A549 treated with ZK216348 at 1 μM for 4 hours (cell line): Measurements from ENCODE around the gene ZDHHC11. TPM values are rescaled to one million over a fixed set of nuclear protein-coding genes. Genes with fewer than 3 reads are reported as not detected.

Experiments
- total RNA-seq: library from RNA; stranded (reverse); fragments of 200-300 nt; extraction: Qiagen RNA extraction; gene quantifications from 5 replicates; pipeline ENCODE4 v1.2.3, GENCODE V29; 2022; ENCODE audit warnings: low read depth

Gene ZDHHC11, protein sequence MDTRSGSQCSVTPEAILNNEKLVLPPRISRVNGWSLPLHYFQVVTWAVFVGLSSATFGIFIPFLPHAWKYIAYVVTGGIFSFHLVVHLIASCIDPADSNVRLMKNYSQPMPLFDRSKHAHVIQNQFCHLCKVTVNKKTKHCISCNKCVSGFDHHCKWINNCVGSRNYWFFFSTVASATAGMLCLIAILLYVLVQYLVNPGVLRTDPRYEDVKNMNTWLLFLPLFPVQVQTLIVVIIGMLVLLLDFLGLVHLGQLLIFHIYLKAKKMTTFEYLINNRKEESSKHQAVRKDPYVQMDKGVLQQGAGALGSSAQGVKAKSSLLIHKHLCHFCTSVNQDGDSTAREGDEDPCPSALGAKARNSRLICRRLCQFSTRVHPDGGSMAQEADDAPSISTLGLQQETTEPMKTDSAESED
- total RNA-seq, result 11.9 to 21.0 TPM (median 19.8 TPM) in 5 replicates

DNA sequence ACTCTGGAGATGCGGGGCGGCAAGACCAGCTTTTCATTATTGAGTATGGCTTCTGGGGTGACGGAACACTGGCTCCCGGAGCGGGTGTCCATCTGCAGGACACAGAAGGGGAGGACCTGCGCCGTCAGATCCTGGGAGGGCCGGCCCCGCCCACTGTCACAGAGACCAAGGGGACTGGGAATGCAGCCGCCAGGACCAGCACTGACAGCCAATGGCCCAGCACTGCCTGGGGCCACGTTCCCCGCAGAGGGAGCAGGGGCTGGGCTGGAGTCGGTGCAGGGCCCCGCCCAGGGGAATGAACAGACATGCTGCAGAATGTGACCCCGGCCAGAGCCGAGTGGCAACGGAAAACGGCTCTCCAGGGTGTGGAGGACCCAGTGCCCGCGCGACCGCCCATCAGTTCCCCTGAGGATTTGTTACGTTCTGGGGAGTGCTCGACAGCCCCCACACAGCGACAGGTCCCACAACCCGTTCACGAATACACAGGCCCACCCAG, at the start of gene ZDHHC11:
ZDHHC11 (minus strand) TSS at position 476 of the 496 bp plus-strand sequence; CDS start at position 92, 384 bp downstream.

GRCh38 chr5:892394-893136, 41.8 kb upstream of the ZDHHC11 start, which contains the start of the genes BRD9 and TRIP13:
TSS of gene BRD9 (minus strand) at chr5:892801. CDS start at chr5:892657, 144 bp downstream.
TSS of gene TRIP13 (plus strand) at chr5:892884. CDS start at chr5:892999, 115 bp downstream.

GRCh38 chr5:784428-785177, 66.2 kb downstream of the ZDHHC11 start, which contains the start of gene ZDHHC11B:
TSS of gene ZDHHC11B (minus strand) at chr5:784729. CDS start at chr5:766919, 17,810 bp downstream.

Other genes with a start within 250 kb of the ZDHHC11 start
- 6.5 to 12.4 TPM (median 10.8 TPM) in 5 replicates for gene CEP72, start 238.6 kb downstream of the ZDHHC11 start, total RNA-seq
- gene TPPP, start 157.6 kb downstream of the ZDHHC11 start, total RNA-seq, result 4.5 to 7.6 TPM (median 6.0 TPM) in 5 replicates
- 1.1 to 1.8 TPM (median 1.5 TPM) in 5 replicates for gene ZDHHC11B, start 66.3 kb downstream of the ZDHHC11 start, total RNA-seq
- gene BRD9, start 41.8 kb upstream of the ZDHHC11 start, total RNA-seq, result 36.1 to 44.8 TPM (median 43.1 TPM) in 5 replicates
- 65.0 to 71.5 TPM (median 66.3 TPM) in 5 replicates for gene TRIP13, start 41.9 kb upstream of the ZDHHC11 start, total RNA-seq
- gene NKD2, start 157.8 kb upstream of the ZDHHC11 start, total RNA-seq, result 12.5 to 20.1 TPM (median 19.8 TPM) in 5 replicates